HG03520 (cell line): ENCODE data around the gene SPRED2.

Experiments
- ATAC-seq: cut with Tn5 transposase; IDR thresholded peaks from one replicate; pipeline ENCODE4 v1.9.1; 2021; ENCODE audit warnings: mild to moderate bottlenecking, moderate library complexity; ENCODE audit not compliant: unreplicated experiment

The SPRED2 gene

DNA sequence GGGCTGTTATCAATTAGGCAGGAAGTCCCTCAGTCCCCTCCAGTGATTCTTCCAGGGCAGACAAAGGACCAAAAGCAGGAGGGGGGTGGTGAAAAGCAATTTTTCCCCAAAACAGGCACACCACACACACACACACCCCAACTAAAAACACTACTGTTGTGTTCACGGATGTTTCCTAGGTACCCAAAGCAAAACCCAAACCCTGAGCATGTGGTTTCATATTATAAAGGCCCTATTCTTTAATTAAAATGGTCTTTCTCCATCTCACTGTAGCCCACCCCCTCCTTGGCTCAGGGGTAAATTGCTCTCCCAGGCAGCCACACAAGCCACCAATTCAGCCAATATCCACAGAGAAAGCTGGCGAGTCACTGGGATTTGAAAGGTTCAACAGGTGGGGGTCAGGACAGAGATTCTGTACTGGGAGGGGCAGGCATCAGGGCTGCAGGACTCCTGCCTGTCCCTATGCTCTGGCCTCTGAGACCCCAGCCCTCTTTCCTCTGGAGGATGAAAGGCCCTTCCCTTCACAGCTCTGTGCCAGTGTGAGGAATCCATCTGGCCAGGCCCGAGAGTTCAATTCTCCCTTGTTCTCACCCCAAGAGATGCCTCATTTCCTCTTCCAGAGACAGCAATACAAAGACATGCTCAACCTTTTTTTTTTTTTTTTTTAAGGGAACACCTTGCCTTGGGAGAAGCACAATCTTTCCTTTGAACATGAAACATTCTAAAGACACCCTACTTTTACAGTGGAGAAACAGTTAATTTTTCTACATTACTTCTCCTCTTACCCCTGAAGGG lies 43.6 kb downstream of the SPRED2 start:
- ATAC-seq, result no peak

DNA sequence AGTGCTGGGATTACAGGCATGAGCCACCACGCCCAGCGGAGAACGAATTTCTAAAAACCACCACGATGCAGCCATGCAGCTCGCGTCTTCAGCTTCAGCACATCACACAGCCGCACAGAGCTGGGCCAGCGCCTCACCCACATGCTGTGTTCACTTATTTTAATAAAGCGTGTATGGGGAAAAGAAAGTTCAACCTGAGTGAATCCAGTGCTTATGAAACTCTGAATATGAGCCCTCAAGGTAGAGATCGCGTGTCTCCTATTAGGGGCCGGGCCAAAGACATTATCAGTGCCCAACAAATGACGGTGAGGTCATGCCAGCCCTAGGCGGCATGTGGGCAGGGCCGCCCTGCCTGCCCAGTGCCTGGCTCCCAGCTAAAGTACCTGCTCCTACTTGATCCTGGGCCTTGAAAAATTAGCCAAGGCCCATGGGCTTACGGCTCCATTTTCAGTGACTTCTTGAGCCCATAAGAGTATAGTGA lies 44.3 kb downstream of the SPRED2 start:
- peak; percentile 59 for ATAC-seq

DNA sequence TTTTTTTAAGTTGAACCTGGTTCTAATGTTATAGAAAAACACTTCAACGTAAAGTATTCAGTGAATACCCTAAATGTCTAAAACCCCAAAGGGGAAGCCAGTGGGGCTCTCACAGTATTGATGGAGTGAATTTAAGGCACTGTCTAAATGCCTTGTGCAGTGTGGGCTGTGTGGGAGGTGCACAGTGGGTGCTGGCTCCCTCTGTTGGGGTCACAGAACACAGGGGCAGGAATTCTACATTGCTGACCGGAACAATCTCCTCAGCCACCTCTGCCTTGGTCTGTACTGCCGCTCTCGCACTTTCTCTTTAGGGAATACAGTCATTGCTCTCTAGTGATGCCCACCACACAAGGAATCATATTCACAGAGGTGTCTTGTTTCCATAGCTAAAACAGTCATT lies 45.4 kb downstream of the SPRED2 start:
- no peak for ATAC-seq

DNA sequence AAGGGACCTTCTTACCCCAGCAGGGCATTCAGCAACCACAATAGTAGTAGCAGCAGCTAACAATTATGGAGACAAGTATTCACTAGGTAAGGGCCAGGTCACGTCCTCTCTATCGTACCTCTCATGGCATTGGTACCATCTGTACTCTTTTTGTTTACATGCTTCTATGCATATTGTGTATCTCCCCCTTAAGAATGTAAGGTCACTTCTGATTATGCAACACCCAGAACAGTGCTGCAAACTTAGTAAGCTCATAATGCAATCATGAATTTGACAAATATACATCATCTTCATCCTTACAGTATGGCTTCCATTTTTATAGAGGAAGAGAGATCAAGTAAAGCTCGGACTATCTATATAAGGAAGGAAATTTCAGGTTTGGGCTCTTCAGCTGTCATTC lies 46.1 kb downstream of the SPRED2 start:
- no peak for ATAC-seq

DNA sequence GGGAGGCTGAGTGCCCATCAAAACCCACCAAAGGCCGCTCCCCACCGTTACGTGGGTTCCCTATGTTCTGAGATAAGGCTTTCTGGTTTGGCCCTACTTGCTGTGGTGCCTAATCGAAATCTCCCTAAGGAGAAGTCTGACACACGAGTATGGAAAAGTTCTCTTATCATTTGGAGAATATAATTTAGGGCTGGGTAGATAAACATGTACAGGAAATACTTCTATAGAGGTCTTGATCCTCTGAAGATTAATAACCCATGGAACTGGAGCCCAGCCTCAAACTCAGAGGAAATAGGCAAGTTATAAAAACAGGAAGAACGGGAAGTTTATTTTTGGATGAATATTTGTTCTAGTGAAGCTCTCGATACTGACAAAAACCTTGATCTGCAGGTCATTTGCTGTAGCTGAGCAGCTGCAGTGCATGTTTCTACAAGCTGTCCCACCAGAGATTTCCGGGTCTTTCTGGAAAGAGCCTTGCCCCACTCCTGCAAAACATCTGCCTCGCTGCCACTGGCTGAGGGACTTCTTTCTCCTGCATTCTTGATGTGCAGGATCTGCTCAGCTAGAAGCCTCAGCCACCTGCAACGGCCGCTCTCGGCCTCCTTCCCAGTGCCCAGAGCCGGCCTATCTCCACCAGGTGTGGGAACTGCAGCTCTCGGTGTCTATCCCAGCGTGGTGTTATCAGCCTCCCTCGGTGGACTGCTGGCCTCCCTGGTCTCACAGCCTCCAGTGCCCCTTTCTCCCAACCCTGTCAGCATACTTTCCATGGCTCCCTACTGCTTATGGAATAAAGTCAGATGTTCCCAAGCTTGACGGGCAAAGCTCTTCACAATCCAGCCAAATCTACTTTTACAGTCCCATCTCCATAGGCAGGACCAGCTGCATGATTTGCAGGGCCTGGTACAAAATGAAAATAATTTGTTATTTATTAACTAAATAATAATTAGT lies 48.6 kb downstream of the SPRED2 start:
- no peak for ATAC-seq

DNA sequence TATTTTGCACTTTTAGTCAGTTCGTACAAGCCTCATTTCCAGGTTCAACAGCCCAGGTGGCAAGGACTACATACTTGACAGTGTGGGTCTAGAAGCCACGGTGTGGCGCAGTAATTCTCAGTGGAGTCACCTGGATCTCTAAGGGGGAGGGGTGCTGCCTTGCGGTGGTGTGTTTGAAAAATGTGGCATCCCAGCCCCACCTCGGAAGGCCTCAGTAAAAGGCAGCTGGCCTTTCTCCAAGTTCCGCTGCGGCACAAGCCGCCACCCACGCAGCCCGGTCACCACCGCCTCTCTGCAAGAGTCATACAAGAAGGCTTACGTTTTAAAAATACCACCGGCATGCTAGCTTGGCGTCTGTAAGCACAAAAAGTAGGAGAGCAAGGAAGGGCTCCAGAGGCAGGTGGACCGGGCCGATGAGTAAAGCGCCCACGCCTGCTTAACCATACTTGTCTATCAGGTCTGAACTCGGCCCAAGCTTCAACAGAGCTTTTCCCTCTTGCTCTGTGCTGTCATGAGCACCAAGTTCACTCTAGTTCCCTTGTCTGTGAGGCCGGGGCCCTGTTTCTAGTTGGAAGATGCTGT lies 49.5 kb downstream of the SPRED2 start:
- peak; percentile 82 for ATAC-seq

DNA sequence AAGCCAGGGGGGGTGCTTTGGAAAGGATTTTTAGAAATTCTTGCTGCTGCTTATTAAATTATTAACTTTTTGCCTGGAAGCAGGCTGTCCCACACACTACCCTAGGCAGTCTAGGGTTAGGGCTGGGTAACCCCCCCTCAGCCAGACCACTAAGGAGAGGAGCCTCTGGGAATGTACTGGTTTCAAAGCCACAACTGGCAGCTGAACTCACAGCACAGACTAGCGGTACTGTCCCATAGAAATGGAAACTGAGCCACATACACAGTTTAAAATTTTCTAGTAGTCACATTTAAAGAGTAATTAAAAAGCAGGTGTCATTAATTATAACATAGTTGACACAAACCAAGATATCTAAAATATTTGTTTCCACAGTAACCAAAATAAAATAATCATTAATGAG lies 50.1 kb downstream of the SPRED2 start:
- ATAC-seq, result no peak

DNA sequence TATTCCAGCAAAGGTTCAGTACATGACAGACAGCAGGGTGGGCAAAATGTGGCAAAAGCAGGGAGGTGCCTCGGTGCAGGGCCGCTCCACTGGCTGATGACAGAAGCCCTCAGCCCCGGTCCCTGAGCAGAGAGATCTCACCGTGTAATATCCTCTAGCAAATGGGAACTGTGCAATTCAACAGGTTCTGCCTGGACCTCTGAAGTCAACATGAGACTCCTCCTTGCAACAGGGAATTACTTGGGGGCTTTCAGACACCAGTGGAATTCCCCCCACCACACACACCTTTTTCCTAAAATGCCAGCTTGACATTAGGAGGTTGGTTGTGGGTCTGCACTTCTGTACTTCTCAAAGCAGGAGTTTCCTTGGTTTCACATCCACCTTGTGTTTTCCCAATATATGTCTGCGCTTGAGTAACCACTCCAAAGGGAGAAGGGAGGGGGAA lies 50.8 kb downstream of the SPRED2 start:
- ATAC-seq, result no peak

DNA sequence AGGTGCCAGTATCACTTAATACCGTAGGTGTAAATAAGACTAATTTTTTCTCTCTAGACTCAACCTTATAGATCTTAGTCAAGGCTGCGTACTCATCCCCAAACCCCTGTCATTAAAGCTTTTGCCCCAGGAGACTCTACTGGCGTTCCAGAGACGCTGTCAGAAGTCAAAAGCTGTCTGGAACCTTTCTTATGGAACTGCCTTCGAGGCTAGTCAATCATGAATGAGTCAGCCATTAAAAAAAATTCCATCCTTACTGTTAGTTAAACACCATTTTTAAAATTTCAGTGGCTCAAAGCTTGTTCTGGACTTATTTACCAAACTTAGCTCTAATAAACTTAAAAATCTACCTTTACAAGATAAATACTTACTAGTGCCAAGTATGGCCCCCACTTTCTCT lies 52.1 kb downstream of the SPRED2 start:
- no peak for ATAC-seq

DNA sequence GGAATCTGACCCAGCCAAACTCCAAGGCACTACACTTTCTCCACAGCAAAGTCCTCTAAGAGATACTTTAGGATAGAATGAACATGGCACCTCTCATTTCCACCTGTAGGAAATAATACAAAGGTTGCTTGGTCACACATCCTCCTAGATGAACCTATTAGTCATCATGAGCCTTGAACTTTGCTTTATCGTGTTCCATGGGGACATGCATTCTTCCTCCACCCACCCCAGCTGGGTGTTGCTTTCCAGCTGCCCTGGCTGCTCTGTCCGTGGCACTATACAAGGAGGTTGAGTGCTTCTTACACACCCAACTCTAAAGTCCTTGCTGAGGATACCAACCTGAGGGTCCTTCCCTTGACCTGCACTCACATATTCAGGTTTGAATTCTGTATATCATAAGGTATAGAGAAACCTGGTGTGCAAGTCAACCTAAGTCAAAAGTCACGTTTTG lies 52.7 kb downstream of the SPRED2 start:
- ATAC-seq, result no peak

DNA sequence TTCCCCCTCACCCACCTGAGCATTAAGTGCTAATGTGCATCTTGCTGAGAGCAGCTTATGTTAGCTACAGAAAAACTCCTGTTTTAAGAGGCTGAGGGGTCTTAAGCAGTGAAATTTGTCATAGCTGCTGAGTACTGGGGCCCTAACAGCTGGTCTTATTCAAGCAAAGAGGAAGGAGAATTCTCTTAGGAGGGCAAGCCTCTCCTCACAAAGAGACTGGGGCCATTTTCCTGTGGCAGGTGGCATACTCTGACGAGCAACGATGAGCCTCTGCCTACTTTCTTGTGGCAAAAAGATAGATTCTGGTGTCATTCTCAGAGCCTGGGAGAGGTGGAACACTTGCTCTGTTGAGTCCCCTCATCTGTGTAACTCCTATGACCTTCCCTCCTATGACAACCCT lies 53.2 kb downstream of the SPRED2 start:
- no peak for ATAC-seq

DNA sequence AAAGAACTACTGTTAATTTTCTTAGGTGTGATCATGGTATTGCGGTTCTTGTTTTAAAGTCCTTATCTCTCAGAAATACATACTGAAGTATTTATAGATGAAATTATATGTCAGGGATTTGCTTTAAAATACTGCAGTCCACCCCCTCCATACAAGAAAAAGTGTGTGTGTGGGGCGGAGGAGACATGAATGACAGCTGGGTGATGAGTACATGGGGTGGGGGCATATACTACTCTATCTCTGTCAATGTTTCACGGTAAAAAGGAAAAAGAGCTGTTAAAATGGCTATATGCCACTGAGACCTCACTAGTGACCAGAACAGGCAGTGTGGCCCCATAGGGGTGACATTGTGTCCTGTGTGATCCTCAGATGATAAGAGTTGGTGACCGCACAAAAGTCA lies 54.1 kb downstream of the SPRED2 start:
- ATAC-seq, result no peak

DNA sequence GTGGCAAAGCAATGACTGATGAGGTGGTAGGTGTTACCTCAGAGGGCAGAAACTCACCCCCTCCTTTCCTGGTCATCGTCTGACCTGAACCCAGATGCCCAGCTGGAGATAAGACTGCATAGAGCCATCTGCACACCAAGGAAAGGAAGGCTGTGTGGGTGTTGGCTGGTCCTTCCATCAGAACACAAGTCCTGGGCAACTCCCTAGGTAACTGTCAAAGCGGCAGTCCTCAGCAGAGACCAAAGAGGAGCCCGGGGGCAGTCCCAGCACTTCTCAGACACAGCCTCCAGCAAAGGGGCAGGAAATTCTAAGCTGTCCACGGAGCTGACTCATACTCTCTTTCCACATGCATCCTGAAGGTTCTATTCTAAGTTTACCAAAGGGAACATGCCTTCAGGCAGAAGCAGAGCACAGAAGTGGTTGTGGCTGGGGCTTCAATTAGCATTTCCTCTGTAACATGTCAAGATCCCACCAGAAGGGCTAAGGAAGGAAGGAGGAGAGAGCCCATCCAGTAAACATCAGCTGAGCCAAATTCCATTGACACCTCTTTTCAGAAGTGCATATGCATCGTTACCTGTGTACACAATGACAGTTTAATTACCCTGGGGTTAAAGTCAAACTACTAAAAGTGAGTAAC lies 54.7 kb downstream of the SPRED2 start:
- ATAC-seq, result no peak

DNA sequence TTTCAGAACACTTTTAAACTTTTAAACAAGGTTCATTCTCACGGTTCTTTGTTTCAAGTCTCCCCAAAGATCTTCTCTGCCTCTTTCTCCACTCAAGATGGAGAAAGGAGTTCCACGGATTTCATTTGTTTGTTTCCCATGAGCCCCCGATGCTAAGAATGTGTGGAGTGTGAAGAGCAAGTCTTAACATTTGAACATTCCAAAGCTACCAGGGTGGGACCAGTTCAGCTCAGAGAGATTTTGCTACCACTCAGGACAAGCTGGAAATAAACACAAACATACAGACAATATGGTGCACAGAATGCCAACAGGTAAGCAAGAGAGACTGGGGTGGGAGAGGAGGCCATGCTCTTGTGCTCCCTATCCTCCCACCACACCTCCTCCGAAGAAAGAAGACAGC lies 56.7 kb downstream of the SPRED2 start:
- no peak for ATAC-seq

DNA sequence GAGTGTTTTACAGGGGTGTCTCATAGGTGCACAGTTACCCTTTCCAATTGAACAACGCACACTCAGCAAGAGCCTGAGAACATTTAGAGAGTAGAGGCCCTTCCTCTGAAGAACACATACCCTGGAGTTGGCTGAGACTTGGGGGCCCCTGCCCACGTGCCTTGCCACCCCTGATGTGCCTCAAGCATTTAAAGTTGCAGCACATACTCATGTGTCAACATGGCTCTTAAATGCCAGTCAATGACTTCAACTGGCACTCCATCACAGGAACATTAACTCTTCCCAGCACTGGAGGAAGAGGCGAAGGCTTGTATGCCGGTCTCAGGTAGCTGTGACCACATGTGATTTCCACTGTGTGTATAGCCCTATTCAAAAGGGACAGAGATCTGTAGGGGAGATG lies 57.4 kb downstream of the SPRED2 start:
- no peak for ATAC-seq

DNA sequence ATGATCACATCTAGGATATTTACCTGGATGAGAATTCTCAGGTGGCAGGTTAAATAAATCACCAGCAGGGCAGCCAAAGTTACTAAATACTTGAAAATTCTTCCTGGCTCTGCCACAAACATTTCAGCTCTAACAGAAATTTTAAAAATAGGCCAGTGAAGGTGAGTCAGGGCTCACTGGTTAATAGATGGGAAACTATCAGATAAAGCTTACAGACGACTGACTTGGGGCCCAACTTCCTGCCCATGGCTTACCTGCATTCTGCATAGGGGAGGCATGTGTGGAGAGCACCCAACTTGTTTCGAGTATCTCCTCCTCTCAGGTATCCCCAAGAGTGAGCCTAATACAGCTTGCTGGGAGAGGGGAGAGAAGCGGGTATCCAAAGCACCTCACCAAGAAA lies 57.8 kb downstream of the SPRED2 start:
- no peak for ATAC-seq

DNA sequence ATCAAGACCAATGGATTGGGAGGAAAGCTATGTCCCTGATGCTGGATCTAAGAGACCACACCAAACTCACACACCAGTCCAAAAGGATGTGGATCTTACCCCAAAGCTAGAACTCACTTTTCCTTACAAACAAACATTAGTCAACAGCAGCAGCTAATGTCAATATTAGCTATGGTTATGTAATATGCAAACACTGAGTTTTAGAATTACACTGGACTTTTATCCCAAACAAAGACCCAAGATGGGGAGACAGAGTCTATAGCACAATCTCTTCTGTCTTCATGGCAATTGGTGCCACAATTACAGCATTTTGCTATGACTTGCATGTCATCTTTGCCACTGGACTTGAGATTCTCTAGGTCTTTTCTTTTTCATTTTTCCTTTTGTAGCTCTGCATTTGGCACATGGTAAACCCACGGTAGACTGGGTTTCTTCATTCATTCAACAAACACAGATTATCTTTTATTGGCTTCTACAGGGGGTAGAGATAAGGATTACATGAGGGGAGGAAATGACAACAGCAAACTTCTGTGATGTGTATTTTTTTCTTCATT lies 59.0 kb downstream of the SPRED2 start:
- ATAC-seq, result no peak

DNA sequence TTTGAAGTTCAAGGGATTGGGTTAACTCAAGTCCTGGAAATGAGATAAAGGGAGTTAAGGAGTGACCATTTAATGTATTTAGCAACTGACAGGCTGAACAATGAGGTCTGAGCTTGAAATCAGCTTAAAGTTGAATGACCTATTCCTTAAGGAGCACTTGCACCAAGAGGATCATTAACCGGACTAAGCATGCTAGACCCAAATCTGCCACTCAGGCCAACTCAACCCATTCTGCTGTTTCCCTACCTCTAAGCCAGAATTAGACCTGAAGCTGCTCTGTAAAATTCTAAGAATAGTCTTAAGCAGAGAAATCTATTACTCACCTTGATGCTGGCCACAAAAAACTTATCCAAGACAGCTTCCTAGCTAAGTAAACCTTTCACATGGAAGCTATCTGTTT lies 59.8 kb downstream of the SPRED2 start:
- ATAC-seq, result no peak

DNA sequence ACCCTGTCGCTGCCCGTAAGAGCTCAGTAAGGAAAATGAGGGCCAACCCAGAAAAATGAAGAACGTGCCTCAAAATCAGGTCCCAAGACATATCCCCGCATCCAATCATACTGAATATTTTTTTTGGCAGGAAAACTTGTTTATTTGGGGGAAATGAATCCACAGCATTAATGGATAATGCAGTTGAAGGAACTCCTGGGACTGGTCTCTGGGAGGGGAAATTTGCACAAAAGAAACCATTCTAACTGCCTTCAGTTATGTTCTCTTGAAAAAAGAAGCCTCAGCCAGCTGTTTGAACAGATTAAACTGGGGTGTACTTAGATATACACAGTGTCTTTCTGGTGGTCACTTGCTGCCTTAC lies 61.3 kb downstream of the SPRED2 start:
- ATAC-seq, result no peak

DNA sequence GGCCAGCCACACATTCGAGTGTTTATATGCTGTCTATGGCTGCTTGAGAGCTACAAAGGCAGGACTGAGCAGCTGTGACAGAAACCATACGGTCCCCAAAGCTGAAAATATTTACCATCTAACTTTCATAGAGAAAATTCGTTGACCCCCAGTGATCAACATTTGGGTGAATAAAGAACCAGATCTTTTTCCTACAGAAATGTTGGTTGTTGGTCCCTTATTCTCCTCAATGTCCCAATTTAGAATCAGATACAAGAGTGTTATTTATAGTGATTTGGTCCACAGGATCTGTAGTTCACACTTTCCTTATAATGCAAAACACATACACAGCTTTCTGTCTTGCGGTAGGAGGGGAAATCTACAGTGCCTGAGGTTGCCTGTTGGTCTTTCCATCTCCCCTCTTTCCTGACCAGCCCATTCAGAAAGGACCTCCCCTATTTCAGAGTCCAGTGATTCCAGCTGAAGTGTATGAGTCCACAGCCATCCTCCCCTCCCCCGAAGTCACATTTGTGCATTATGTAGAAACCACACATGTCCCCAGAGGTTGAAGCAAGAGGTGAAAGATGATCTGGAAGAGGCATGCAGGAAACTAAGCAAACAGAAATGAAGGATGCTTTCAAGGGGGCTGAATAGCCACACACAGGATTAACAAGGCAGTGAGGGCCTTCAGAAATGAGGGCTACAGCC lies 61.9 kb downstream of the SPRED2 start:
- no peak for ATAC-seq
